SK-MEL-5 (cell line): ENCODE data around the gene SBNO1. TPM values are rescaled to one million over a fixed set of nuclear protein-coding genes. Genes with fewer than 3 reads are reported as not detected.

ENCODE experiments used
- DNase-seq: peaks from one replicate; pipeline ENCODE4 v3.0.0-alpha.2; 2016; ENCODE audit warnings: low read depth, low spot score
- in situ Hi-C: cut with HindIII; loops from 2 replicates; pipeline ENCODE4 v1.10.0; 2016; ENCODE audit warnings: low sequenced_read_pairs, high pct_unique_total_duplicates, low pct_unique_long_range_greater_than_20kb
- total RNA-seq: library from RNA; depleted of rRNA; stranded (reverse); fragments of >200 nt; shearing (Covaris generic); gene quantifications from 2 replicates; pipeline ENCODE4 v1.2.3, GENCODE V29; 2014

The SBNO1 gene
- total RNA-seq, 1 experiment from 2014 or later: 46.3 TPM

- no peak for DNase-seq
- in situ Hi-C loops: no loop called here
Measured at GRCh38 chr12:123293178-123293760, 71.4 kb downstream of the SBNO1 start.

- in situ Hi-C loops: no loop called here
- DNase-seq: no peak
Measured at GRCh38 chr12:123289911-123290310, 74.7 kb downstream of the SBNO1 start.

GRCh38 chr12:123288751-123289346, 75.8 kb downstream of the SBNO1 start:
- DNase-seq: no peak
- in situ Hi-C loops: no loop called here

- no peak for DNase-seq
- in situ Hi-C loops: no loop called here
Measured at GRCh38 chr12:123286652-123287373, 77.8 kb downstream of the SBNO1 start.

- DNase-seq: no peak
- in situ Hi-C loops: no loop called here
Measured at GRCh38 chr12:123284669-123285068, 80.0 kb downstream of the SBNO1 start.

GRCh38 chr12:123283461-123283860, 81.2 kb downstream of the SBNO1 start:
- no peak for DNase-seq
- in situ Hi-C loops: no loop called here

- no peak for DNase-seq
- in situ Hi-C loops: no loop called here
Measured at GRCh38 chr12:123282111-123282510, 82.5 kb downstream of the SBNO1 start.

- no peak for DNase-seq
- in situ Hi-C loops: no loop called here
Measured at GRCh38 chr12:123280971-123281370, 83.7 kb downstream of the SBNO1 start.

- in situ Hi-C loops: no loop called here
- no peak for DNase-seq
Measured at GRCh38 chr12:123278101-123278627, 86.5 kb downstream of the SBNO1 start.

GRCh38 chr12:123273166-123273565, 91.5 kb downstream of the SBNO1 start:
- DNase-seq: no peak
- in situ Hi-C loops: no loop called here

GRCh38 chr12:123271001-123271668, 93.5 kb downstream of the SBNO1 start:
- in situ Hi-C loops: no loop called here
- peak; percentile 58 for DNase-seq

GRCh38 chr12:123270214-123271000, 94.2 kb downstream of the SBNO1 start:
- in situ Hi-C loops: no loop called here
- peak; percentile 92 for DNase-seq

- no peak for DNase-seq
- in situ Hi-C loops: no loop called here
Measured at GRCh38 chr12:123269896-123270213, 94.8 kb downstream of the SBNO1 start.

GRCh38 chr12:123269395-123269892, 95.2 kb downstream of the SBNO1 start:
- peak; percentile 94 for DNase-seq
- in situ Hi-C loops: no loop called here

- no peak for DNase-seq
- in situ Hi-C loops: no loop called here
Measured at GRCh38 chr12:123268850-123269249, 95.8 kb downstream of the SBNO1 start.

- in situ Hi-C loops: no loop called here
- no peak for DNase-seq
Measured at GRCh38 chr12:123267991-123268843, 96.4 kb downstream of the SBNO1 start.
